ENCODE measurements around the gene MICAL2.

DNA sequence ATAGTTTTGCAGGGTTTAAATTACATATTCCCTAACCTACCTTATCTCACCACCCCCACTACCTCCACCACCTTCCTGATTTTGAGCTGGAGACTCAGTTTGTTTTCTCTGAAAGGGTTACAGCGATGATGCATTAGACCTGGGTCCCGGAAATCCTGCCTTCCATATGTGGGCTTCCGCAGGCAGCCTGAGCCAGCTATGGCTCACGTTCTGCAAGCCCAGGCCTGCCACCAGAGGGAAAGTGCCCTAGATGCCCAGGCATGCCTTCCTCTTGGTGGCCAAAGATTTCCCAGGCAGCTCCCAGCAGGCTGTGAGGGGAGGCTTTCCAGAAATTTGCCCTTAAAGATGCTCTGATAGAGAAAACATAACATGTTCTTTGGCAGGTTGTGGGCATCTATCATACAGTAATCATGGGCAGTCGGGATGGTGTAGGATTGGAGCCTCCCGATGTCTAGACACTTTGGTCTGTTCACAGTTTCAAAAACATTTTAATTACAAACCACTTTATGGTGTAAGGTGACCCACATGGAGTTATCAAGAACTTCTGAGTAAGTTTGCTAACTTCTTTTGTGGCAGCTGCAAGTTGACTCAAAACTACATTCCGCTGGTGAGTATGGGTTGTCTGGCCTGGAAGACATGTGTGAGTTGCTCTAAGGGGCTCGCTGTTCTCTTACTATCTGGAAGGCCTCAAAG lies 79.3 kb downstream of the MICAL2 start:
- TF ChIP-seq POLR2A (IDR thresholded peaks at IDR 0.05) (no peak), CTCF (IDR thresholded peaks at IDR 0.05) (no peak)
